Testis (tissue), 3 donors: ENCODE data around the gene ADAMTS7. TPM values are rescaled to one million over a fixed set of nuclear protein-coding genes. Genes with fewer than 3 reads are reported as not detected.
A peak's percentile ranks its signal among the peaks of the same experiment; 100 is the strongest.

ENCODE experiments used
- DNase-seq: peaks from one replicate; pipeline ENCODE4 v3.0.0-alpha.2; 2019
- H3K27ac ChIP-seq, 2 donors: fragments of 200-600 bp; sonication (generic); one replicate each; pipeline ENCODE4 v1.5.1; 2019
- H3K27me3 ChIP-seq: fragments of 200-600 bp; sonication (generic); one replicate; pipeline ENCODE4 v1.5.1; 2019
- H3K36me3 ChIP-seq: fragments of 200-600 bp; sonication (generic); one replicate; pipeline ENCODE4 v1.5.1; 2017; ENCODE audit warnings: low read depth; ENCODE audit errors: missing control alignments
- H3K4me1 ChIP-seq: fragments of 200-600 bp; sonication (generic); one replicate; pipeline ENCODE4 v1.5.1; 2019
- H3K4me3 ChIP-seq, 2 donors: fragments of 200-600 bp; sonication (generic); one replicate each; pipeline ENCODE4 v1.5.1; 2017 to 2019
- H3K9me3 ChIP-seq: fragments of 200-600 bp; sonication (generic); one replicate; pipeline ENCODE4 v1.5.1; 2017
- CTCF ChIP-seq, 3 experiments: fragments of 450-650 bp in 2 of 3; fragments of 200-600 bp in 1 of 3; sonication (generic) in 1 of 3; IDR thresholded peaks; one replicate each; pipeline ENCODE4 v1.5.1; 2016 to 2019; ENCODE audit warnings: antibody characterized with exemption in 3 of 3, mild to moderate bottlenecking in 2 of 3, moderate library complexity in 1 of 3
- POLR2A ChIP-seq: fragments of 450-650 bp; IDR thresholded peaks from one replicate; pipeline ENCODE4 v1.6.1; 2017; ENCODE audit warnings: antibody characterized with exemption, mild to moderate bottlenecking, moderate library complexity
- WGBS, 2 donors: methylation state at CpG; one replicate each; pipeline ENCODE4 v1.1.5; 2018; 5-methylcytosine and 5-hydroxymethylcytosine counted together
- intact Hi-C: fragments of 100-400 bp; cut with DNase I; formaldehyde crosslinking; loops from one replicate; pipeline ENCODE4 v1.15.1; 2023; ENCODE audit warnings: low total_unique reads
- polyA plus RNA-seq: library from polyadenylated mRNA; stranded (reverse); fragments of 350-450 nt; fragmentation: Illumina TruSeq; extraction: RNeasy Lipid Tissue Mini Kit (QIAGEN cat#74804); gene quantifications from one replicate; pipeline ENCODE4 v1.2.3, GENCODE V29; 2014; ENCODE audit warnings: low read depth, low replicate concordance; ENCODE audit not compliant: insufficient read depth
- total RNA-seq, 2 donors: library from RNA; depleted of rRNA; stranded (reverse); fragments of >200 nt; gene quantifications; one replicate each; pipeline ENCODE4 v1.2.3, GENCODE V29; 2016

ADAMTS7 gene
- total and polyA plus RNA-seq, 3 donors from 2014 or later: 5.7 to 11.9 (median 11.6) TPM

GRCh38 chr15:78810362-78811123, 721 bp downstream of the ADAMTS7 start:
- no peaks in the 10 kb centered on the region for H3K36me3 ChIP-seq
- peak overlapping the region; percentile 64 to 73 for H3K4me3 ChIP-seq
- DNase-seq: peak; percentile 41
- 1% methylated on average over 20 to 68 of the region's 76 CpGs for WGBS, 2 donors
- H3K27me3 ChIP-seq: no peaks in the 10 kb centered on the region
- peak overlapping the region; percentile 39 to 84 for H3K27ac ChIP-seq
- H3K9me3 ChIP-seq: no peaks in the 10 kb centered on the region
- TF ChIP-seq POLR2A: no peak
- peaks cover 6% of the 10 kb centered on the region for H3K4me1 ChIP-seq
- intact Hi-C loops: no loop called here

- Histone ChIP-seq H3K4me3 (peak overlapping the region; percentile 64 to 73), H3K9me3 (no peaks in the 10 kb centered on the region), H3K4me1 (peaks cover 6% of the 10 kb centered on the region), H3K27me3 (no peaks in the 10 kb centered on the region), H3K36me3 (no peaks in the 10 kb centered on the region), H3K27ac (peak overlapping the region; percentile 39 to 84)
- TF ChIP-seq POLR2A (no peak), CTCF (IDR thresholded peaks at IDR 0.05) (no peak)
- 25 to 29% methylated on average over 11 of the region's 11 CpGs for WGBS, 2 donors
- no peak for DNase-seq
- intact Hi-C loops: no loop called here
These were observed 1.3 kb downstream of the ADAMTS7 start for GRCh38 chr15:78810003-78810361.

- Histone ChIP-seq H3K27ac (no peak overlapping the region), H3K27me3 (no peaks in the 10 kb centered on the region), H3K9me3 (no peaks in the 10 kb centered on the region), H3K4me1 (peaks cover 6% of the 10 kb centered on the region), H3K4me3 (no peak overlapping the region), H3K36me3 (no peaks in the 10 kb centered on the region)
- TF ChIP-seq CTCF (IDR thresholded peaks at IDR 0.05) (peak in 2 of 3 experiments; percentile 36 to 40), POLR2A (no peak)
- WGBS, 2 donors: 18 to 46% methylated on average over 2 of the region's 2 CpGs
- DNase-seq: peak; percentile 52
- intact Hi-C loops: no loop called here
These were observed 2.7 kb downstream of the ADAMTS7 start for GRCh38 chr15:78808550-78808949.

- no peak for DNase-seq
- no peaks in the 10 kb centered on the region for H3K36me3 ChIP-seq
- peaks cover 6% of the 10 kb centered on the region for H3K4me1 ChIP-seq
- H3K4me3 ChIP-seq: no peak overlapping the region
- no peaks in the 10 kb centered on the region for H3K27me3 ChIP-seq
- intact Hi-C loops: no loop called here
- no peaks in the 10 kb centered on the region for H3K9me3 ChIP-seq
- no peak overlapping the region for H3K27ac ChIP-seq
- WGBS, 2 donors: 91 to 100% methylated on average over 2 of the region's 2 CpGs
- TF ChIP-seq CTCF (IDR thresholded peaks at IDR 0.05): no peak
- no peak for TF ChIP-seq POLR2A
These were observed 3.9 kb downstream of the ADAMTS7 start for GRCh38 chr15:78807359-78807758.

- WGBS, 2 donors: 77 to 94% methylated on average over 7 to 14 of the region's 14 CpGs
- H3K36me3 ChIP-seq: no peaks in the 10 kb centered on the region
- DNase-seq: no peak
- H3K4me1 ChIP-seq: no peaks in the 10 kb centered on the region
- no peak overlapping the region for H3K27ac ChIP-seq
- TF ChIP-seq CTCF (IDR thresholded peaks at IDR 0.05): no peak
- no peak for TF ChIP-seq POLR2A
- intact Hi-C loops: no loop called here
- no peaks in the 10 kb centered on the region for H3K27me3 ChIP-seq
- H3K9me3 ChIP-seq: no peaks in the 10 kb centered on the region
- no peak overlapping the region for H3K4me3 ChIP-seq
These were observed 6.9 kb downstream of the ADAMTS7 start for GRCh38 chr15:78804391-78804792.
